Nephron progenitor cell (in vitro differentiated cells): ENCODE results near the gene SHROOM2.

ENCODE experiments used
- DNase-seq: peaks from one replicate; pipeline ENCODE4 v3.0.0; 2021
- H3K27ac Mint-ChIP-seq: 2 replicates; pipeline ENCODE4 v1.8.0; 2021; ENCODE audit warnings: mild to moderate bottlenecking, moderate library complexity, mixed read lengths
- H3K27me3 Mint-ChIP-seq: 2 replicates; pipeline ENCODE4 v1.8.0; 2021; ENCODE audit warnings: mild to moderate bottlenecking, low read depth, mixed read lengths; ENCODE audit not compliant: poor library complexity
- H3K36me3 Mint-ChIP-seq: 2 replicates; pipeline ENCODE4 v1.8.0; 2021; ENCODE audit warnings: low read depth, mixed read lengths
- H3K4me1 Mint-ChIP-seq: 2 replicates; pipeline ENCODE4 v1.8.0; 2021; ENCODE audit warnings: mixed read lengths
- H3K4me3 Mint-ChIP-seq: 2 replicates; pipeline ENCODE4 v1.8.0; 2021; ENCODE audit warnings: mild to moderate bottlenecking, moderate library complexity, mixed read lengths
- H3K9me3 Mint-ChIP-seq: 2 replicates; pipeline ENCODE4 v1.8.0; 2021; ENCODE audit warnings: mild to moderate bottlenecking, moderate library complexity, mixed read lengths
- CTCF ChIP-seq: fragments of 200-600 bp; sonication (generic); IDR thresholded peaks from 2 replicates; pipeline ENCODE4 v1.5.0; 2021; ENCODE audit warnings: antibody characterized with exemption

Gene SHROOM2

DNA sequence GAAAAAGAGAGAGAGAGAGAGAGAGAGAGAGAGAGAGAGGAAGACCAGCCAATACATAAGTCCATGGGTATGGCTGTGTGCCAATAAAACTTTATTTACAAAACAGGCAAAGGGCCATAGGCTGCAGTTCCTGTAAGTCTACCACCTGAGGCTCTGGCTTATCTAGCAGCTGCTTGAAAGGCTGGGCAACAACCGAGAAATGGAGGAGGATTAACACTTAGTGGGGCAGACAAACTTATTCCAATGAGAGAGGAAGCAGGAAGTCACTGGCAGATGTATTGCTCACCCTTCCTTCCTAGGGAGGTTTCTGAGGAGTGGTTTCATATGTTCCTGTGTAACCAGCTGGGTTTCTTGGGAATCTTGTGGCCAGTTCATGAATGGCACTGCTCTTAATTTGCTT, 15.9 kb upstream of the SHROOM2 start:
- peaks cover 4% of the 10 kb centered on the region for H3K36me3 Mint-ChIP-seq
- no peak for TF ChIP-seq CTCF
- peaks cover 3% of the 10 kb centered on the region for H3K27me3 Mint-ChIP-seq
- H3K27ac Mint-ChIP-seq: no peak overlapping the region
- no peak overlapping the region for H3K4me3 Mint-ChIP-seq
- peaks cover 16% of the 10 kb centered on the region for H3K4me1 Mint-ChIP-seq
- H3K9me3 Mint-ChIP-seq: peaks cover 45% of the 10 kb centered on the region
- DNase-seq: no peak

DNA sequence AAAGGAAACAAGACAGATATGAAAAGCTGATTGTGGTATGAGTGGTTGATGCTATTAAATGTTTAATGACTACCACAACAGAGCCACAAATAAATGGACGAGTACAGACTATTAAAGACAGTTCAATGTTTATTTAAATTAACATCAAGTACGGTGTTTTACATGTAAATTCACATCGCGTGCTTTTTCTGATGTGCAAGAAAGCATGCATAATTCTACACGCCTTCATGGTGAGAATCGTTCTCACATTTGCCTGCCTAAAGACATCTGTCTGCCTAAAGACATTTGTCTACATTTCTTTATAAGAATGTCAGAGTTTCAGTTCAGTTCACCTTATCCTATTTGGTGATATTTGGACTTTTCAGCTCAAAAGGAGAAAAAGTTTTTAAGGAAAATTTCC, 13.3 kb upstream of the SHROOM2 start:
- H3K27me3 Mint-ChIP-seq: peaks cover 3% of the 10 kb centered on the region
- peaks cover 51% of the 10 kb centered on the region for H3K9me3 Mint-ChIP-seq
- no peak for TF ChIP-seq CTCF
- peaks cover 10% of the 10 kb centered on the region for H3K36me3 Mint-ChIP-seq
- H3K4me3 Mint-ChIP-seq: no peak overlapping the region
- DNase-seq: no peak
- H3K4me1 Mint-ChIP-seq: peaks cover 2% of the 10 kb centered on the region
- H3K27ac Mint-ChIP-seq: no peak overlapping the region

DNA sequence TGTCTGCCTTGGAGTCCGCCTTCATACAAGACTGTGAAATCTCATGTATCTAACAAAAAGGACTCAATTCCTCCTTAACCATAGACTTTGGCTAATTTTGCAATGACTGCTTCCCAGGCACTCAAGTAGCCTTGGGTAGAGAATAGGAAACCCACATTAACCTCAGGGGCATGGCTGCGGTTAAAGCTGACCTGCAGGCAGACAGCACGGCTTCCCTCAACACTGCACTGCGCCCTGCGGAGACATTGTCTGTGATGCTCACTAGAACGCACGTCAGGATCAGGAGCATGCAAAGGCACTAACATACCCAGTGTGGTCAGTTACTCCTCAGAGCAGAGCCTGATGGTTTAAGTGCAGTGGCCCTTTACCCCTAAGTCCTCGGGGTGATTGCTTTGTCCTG, 10.3 kb upstream of the SHROOM2 start:
- H3K4me3 Mint-ChIP-seq: no peak overlapping the region
- no peak overlapping the region for H3K27ac Mint-ChIP-seq
- no peaks in the 10 kb centered on the region for H3K4me1 Mint-ChIP-seq
- TF ChIP-seq CTCF: no peak
- no peaks in the 10 kb centered on the region for H3K27me3 Mint-ChIP-seq
- H3K36me3 Mint-ChIP-seq: peaks cover 10% of the 10 kb centered on the region
- peaks cover 51% of the 10 kb centered on the region for H3K9me3 Mint-ChIP-seq
- DNase-seq: no peak

GRCh38 chrX:9781941-9782340, 4.3 kb upstream of the SHROOM2 start:
- peaks cover 4% of the 10 kb centered on the region for H3K27me3 Mint-ChIP-seq
- H3K36me3 Mint-ChIP-seq: peaks cover 5% of the 10 kb centered on the region
- H3K9me3 Mint-ChIP-seq: peaks cover 57% of the 10 kb centered on the region
- H3K4me1 Mint-ChIP-seq: no peaks in the 10 kb centered on the region
- H3K4me3 Mint-ChIP-seq: no peak overlapping the region
- no peak for DNase-seq
- TF ChIP-seq CTCF: no peak
- H3K27ac Mint-ChIP-seq: no peak overlapping the region

DNA sequence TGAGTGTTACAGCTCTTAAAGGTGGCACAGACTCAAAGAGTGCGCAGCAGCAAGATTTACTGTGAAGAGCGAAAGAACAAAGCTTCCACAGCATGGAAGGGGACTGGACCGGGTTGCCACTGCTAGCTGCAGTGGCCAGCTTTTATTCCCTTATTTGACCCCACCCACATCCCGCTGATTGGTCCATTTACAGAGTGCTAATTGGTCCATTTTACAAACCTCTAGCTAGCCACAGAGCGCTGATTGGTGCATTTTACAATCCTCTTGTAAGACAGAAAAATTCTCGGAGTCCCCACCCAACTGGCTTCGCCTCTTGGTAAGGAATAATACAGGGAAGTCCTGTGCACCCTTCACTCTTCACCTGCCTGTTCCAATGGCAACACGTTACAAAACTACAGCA, 1.9 kb upstream of the SHROOM2 start:
- Mint-ChIP-seq H3K4me3 (no peak overlapping the region), H3K27me3 (peaks cover 22% of the 10 kb centered on the region), H3K27ac (no peak overlapping the region), H3K36me3 (no peaks in the 10 kb centered on the region), H3K4me1 (peaks cover 21% of the 10 kb centered on the region), H3K9me3 (peaks cover 54% of the 10 kb centered on the region)
- no peak for DNase-seq
- no peak for TF ChIP-seq CTCF

DNA sequence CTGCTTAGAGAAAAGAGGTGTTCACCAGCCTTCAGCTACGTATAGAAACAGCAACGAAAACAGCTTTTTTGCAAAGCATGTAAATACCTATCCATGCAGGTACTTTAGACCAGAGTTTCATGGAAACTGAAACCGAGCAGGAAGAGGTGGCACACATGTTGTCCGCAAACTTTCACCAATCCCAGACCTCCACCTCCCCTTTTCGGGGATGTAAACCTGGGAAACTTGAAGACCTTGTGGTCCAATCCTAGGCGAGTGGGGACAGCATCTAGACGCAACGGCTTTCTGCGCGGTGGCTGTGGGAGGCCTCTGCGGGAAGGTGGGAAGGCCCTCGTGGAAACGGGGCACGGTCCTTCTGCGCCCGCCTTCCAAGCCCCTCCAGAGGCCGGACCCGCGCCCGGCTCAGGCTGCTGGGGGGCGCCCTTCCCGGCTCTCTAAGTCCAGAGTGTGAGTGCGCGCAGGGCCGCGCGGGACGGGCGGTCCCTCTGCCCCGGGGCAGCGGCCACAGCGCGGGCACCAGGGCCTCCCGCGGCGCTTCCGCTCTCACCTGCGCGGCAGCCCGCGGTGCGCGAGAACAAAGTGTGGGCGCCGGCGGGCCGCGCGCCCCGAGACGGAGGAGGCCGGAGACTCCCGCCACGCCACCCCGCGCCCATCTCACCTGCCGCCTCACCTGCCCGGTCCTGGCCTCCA, 830 bp upstream of the SHROOM2 start:
- peak overlapping the region; percentile 72 for H3K4me3 Mint-ChIP-seq
- H3K27me3 Mint-ChIP-seq: peaks cover 24% of the 10 kb centered on the region
- TF ChIP-seq CTCF: no peak
- DNase-seq: peak; percentile 37
- no peak overlapping the region for H3K27ac Mint-ChIP-seq
- H3K36me3 Mint-ChIP-seq: no peaks in the 10 kb centered on the region
- H3K4me1 Mint-ChIP-seq: peaks cover 32% of the 10 kb centered on the region
- H3K9me3 Mint-ChIP-seq: peaks cover 53% of the 10 kb centered on the region
